T1000 (cell line): ENCODE results near the gene ADCY1.

Experiments used
- DNase-seq: peaks from one replicate; lab custom pipeline; 2025; ENCODE audit warnings: mixed read lengths; lab: John Stamatoyannopoulos, UW

ADCY1 gene

DNA sequence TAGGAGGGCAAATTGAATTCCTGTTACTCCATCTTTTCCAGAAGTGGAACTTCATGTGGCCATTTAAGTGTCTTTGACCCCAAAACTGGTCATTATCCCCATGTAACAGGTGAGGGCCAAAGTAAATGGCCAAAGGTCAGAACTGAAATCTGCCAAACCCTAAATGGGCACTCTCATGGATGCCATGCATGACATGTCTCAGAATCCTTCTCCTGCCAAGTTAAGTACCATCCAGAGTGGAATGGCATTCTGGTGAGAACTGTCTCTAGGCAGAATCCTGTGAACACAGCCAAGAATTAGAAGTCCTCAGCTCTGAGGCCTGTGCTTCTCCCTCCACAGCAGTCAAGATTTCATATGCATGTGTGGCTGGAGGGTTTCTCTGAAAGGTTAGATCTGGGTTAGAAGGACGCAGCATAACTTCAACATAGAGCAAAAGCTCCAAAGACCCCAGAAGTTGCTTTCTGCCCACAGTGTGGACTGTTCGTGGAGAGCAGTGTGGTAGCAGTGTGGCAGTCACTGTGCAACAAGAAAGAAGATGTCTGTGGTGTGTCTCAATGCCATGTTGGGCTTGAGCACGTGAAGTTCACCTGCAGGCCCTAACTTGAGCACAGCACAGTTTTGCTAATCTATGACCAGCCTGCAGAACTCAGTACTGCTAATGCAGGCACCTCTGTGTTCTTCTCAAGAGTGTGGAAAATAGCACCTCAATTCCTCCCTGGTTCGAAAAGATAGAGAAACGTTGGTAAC, 121.3 kb downstream of the ADCY1 start:
- no peak for DNase-seq

DNA sequence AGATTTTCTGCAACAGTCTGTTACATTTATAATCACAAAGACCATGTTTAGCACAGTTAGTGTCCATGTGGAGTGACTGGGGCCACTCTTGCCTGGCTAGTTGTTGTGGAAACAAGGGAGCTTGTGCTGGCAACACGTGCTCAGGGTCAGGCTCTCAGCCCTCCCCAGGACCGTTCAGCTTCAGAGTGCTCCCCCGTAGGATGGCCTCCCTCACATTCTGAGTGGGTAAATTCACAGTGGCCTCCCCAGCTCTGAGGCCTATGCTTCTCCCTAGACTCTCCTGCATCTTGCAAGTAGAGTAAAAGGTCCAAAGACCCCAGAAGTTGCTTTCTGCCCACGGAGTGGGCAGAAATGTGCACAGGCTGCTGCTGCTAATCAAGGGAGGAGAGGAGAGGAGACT, 122.3 kb downstream of the ADCY1 start:
- no peak for DNase-seq

DNA sequence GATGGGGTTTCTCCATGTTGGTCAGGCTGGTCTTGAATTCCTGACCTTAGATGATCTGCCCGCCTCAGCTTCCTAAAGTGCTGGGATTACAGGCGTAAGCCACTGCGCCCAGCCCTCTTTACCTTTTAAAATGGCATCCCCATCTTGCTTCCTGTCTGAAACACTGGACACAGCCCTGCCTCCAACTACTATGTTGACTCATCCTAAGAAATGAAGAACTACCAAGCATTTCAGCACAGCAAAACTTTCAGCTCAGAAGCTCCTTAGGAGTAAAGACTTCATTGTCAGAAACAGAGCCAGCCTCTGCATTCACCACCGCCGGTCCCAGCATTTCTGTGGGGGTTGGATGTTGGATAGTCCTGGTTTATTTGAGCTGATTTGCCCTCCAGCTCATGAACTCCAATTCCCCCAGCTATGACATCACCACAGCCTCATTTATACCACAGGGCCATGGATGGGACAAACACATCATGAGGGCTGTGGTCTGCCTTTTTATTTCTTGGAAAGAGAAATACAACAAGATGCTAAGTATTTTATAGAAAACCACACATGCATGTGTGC, 123.5 kb downstream of the ADCY1 start:
- no peak for DNase-seq

DNA sequence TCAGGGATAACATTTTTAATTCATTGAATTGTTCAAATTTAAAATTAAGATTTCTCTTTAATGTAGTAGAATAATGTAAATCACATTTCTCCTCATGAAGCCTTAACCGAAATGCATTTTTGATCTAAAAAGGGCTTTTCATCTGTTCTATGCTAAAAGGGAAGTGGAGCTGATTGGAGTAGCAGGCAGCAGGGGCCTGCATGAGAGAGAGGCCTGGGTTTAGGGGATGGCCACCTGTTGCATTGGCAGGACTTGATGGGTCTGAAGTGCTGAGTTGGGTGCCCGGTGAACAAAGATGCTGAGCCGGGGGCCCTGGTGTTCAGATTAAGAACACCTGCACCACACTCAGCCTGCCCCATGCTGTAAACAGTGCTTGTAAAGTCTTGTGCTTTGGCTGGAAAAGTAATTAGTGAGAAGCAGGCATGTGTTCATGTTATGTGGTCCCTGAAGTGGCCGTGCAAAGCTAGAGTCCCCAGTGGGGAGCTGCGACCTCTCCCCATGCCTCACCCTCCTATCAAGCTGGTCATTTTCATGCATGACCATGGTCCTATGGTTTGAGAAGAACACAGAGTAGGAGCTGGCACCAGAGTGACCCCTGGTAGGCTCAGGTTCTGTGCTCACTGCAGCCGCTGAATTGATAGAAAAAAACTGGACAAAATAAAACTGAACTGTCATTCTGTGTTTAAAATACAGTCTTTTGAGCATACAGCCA, 124.3 kb downstream of the ADCY1 start:
- no peak for DNase-seq

DNA sequence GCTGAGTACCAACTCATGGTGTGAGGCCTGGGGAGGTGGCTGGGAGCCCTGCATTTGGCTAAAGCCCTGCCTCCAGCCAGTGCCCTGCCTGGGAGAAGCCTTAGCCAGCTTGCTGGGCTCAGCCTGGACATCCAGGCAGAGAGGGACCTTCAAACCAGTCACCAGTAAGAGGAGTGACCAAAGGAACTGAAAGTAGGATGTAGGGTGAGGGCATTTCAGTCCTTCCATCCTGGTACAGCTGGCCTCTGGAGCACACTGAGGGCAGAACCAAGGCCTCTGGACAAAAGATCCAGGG, 124.8 kb downstream of the ADCY1 start:
- no peak for DNase-seq

DNA sequence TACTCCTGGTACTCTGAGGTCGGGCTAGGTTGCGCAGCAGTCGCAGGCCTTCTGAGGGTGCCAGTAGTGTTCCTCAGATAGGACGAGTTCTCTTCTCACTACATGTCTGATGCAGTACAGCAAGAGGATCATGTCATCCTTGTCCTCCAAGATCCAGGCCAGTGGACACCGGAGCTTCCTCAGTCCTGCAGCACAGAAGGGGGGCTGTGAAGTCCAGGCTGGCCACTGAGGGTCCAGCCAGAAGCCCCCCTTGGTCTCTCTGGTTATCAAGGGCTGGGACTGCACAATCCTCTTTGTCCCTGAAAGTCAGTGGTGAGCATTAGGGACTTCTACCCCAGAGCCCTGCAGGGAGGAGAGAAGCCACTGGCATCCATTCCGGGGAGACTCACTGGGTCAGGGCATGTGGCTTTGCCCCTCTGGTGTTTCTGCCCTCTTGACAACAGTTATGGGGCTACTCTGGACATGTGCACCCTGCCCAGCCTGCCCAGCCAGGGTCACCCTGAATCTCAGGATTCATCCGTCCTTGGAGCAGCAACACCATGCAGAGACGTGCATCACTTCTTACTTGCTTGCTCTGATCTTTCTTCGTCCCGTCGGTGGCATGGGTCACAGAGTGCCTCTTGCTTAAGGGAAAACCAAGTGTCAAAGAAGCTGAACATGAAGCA, 125.7 kb downstream of the ADCY1 start:
- no peak for DNase-seq

DNA sequence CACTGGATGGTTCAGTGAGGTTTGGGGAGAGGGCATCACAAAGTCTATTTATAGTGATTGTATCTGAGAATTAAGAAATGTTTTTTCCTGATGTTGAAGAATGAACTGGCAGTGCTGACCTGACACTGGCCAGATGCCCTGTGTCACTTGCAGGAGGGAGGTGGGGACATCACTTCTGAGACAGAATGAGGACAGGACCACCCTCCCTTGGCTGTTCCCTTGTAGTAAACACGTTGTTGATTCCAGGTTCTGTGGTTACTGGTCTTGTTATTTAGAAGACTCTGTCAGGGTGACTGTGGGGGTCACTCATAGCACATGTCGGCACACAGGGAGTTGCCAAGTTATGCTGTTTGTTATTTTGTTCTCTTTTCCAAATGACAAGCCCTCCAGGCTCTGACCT, 126.4 kb downstream of the ADCY1 start:
- DNase-seq: no peak

DNA sequence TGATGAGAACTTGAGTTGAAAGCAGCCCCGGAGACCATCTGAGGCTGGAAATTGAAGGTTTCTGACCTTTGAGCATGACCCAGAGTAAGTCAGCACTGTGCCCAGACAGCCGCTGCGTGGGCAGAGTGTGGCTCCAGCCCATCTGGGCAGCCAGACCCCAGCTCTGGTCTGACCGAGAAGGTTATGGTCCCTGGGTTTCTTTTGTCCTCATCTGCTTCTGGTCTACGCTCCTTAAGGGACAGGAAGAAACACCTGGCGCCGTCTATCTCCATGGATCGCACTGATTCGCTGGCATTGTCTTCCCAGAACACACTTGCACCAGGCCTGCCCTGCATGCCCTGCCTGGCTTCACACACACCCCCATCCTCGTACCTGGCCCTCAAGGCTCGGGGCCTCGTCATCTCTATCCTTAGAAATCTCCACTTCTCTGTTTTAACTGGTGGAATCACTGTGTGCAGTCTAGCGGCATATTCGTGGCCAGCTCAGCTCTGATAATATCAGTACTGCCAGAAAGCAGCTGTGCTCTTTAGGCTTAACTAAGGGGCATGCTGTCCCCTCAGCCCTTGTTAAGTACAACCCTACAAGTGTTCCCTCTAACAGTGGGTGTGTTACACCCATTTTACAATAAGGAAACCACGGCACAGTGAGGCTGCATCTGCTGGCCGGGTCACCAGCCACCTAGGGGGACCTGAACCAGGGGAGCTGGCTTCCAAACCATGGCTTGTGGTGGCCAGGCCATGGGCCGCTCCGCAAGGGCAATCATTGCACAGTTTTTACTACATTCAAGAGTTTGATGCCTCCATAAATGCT, 127.7 kb downstream of the ADCY1 start:
- DNase-seq: no peak

DNA sequence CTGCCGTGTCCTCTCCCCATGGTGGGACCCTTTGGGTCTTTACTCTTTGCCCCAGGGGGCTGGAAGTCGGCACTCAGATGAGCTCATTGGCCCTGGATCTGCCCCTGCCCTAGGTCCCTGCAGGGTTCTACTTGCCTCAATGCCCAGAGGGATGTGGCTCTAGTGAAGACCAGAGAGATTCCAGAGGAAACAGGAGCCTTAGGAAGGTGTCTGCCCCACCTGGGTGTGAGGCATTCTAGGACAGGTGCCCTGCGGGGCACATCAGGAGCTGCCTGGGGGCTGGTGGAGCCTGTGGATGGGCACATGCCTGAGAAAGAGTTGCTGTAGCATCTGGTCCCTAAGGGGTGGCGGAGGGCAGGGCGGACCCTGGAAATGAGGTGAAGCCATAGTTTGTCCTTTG, 128.6 kb downstream of the ADCY1 start:
- DNase-seq: no peak

DNA sequence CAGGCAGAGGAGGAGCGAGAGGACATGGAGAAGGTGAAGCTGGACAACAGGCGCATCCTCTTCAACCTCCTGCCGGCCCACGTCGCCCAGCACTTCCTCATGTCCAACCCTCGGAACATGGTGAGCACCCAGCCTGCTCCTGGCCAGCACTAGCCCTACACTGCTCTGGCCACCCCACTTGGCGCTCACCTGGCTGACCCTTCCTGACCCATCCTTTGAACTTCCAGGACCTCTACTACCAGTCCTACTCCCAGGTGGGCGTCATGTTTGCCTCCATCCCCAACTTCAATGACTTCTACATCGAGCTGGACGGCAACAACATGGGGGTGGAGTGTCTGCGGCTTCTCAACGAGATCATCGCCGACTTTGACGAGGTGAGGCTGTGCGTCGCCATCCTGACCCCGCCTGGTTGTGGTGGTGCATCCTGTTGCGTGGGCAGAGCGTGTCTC, 129.2 kb downstream of the ADCY1 start:
- no peak for DNase-seq

DNA sequence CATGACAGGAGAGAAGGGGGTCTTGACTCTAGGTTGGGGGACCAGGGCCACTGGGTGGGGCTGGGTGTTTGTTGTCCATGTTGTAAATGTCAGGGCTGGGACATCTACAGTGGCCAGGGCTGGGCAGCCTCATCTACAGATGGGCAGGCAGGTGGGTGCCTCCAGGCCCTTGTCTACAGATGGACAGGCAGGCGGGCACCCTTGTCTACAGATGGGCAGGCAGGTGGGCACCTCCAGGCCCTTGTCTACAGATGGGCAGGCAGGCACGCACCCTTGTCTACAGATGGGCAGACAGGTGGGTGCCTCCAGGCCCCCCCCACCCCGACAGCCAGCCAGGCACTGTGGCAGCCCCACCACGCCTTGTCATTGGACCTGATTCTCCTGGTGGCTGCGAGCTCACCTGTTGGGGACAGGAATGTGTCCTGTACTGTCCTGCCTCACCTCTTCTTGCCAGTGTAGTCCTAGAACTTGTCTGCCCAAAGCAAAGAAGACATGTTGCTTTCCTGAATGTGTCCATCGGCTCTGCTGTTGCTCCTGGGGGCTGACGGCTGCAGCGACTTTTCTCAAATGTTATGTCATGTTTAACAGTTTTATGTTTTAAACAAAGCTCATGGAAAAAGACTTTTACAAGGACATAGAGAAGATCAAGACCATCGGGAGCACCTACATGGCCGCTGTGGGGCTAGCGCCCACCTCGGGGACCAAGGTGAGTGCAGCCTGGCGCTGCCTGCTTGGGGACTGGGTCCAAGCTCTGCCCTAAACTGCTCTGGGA, 129.9 kb downstream of the ADCY1 start:
- no peak for DNase-seq

DNA sequence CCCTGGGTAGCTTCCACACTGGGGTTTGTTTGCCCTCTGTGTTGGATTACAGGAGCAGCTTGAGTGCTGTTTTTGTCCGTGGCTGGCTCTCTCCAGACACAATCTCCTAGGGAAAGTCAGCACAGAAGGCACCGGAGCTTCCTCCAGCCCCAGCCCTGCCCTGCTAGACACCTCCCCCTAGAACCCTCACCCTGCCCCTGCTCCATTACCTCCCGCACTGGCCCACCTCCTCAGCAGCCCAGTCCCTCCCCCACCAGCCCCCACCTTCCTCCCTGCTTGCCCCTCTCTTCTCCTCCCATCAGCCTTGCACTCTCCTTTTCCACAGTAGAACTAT, 130.5 kb downstream of the ADCY1 start:
- no peak for DNase-seq

DNA sequence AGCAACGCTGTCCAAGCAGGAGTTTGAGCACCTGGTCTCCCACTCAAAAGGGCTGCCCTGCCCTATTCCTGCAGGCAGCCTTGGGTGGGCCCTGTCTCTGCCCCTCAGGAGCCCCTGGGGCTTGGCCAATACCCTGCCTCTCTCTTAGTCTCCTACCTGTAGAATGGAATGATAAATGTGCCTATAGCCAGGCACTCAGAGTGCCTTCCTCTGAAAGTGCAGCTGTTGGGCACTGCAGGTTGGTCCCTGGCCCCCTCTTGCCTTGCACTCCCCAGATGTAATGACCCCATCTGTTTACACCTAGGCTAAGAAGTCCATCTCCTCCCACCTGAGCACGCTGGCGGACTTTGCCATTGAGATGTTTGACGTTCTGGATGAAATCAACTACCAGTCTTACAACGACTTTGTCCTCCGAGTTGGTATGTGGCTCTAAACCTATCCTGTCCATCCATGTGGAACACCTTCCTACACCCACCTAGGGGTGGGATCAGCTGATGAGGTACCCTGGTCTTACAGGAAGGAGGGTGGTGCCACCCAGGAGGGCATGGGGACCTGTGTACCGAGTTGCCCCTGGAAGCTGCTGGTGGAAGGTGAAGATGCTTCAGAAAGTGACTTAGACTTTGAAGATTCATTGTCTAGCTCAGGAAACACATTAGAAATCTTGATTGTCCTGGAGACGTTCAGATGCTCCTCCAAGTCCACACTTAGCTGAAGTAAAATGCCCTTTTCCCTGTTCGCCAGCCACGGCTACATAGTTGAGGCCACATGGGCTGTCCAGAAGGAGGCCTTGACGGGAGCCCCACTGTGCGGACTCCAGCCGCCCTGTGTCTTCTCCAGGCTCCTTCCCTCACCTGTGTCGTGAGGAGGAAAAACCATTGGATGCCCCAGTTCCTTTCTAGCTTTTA, 134.1 kb downstream of the ADCY1 start:
- DNase-seq: no peak

DNA sequence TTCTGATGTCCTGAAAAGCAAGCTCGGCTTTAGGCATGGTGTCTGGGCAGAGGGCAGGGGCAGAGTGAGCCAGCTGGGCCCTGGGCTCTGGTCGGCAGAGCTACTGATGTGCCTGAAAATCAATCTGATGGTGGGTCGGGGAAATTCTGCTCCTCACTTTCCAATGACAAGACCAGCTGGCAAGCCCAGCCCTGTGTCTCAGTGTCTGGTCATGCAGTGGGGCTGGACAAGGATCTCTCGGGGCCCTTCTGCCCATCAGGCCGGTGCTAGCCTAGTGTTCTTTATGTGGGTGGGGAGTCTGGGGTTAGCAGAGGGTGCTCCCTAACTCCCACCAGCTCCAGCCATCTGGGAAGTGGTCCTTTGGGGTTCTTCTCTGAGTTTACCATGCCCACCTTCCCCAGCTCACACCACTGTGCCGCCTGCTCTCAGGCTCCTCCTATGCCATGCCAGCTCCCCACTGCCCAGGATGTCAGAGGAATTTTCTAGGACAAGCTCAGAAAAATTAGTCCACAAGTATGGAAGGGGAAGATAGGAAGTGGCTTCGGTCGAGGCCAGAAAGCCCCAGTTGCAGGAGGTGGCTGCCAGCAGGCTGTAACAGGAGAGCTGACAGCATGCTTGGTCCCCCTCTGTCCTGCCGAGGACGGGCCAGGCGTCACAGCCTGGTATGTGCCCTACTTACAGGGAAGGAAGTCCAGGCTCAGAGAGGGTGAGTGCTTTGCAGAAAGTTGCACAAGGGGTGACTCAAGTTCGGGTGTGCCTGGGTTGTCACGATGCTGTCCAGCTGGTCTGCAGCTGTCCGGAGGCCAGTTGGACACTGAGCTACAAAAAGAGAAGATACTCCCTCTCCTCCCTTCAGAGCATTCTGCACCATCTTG, 135.2 kb downstream of the ADCY1 start:
- no peak for DNase-seq

DNA sequence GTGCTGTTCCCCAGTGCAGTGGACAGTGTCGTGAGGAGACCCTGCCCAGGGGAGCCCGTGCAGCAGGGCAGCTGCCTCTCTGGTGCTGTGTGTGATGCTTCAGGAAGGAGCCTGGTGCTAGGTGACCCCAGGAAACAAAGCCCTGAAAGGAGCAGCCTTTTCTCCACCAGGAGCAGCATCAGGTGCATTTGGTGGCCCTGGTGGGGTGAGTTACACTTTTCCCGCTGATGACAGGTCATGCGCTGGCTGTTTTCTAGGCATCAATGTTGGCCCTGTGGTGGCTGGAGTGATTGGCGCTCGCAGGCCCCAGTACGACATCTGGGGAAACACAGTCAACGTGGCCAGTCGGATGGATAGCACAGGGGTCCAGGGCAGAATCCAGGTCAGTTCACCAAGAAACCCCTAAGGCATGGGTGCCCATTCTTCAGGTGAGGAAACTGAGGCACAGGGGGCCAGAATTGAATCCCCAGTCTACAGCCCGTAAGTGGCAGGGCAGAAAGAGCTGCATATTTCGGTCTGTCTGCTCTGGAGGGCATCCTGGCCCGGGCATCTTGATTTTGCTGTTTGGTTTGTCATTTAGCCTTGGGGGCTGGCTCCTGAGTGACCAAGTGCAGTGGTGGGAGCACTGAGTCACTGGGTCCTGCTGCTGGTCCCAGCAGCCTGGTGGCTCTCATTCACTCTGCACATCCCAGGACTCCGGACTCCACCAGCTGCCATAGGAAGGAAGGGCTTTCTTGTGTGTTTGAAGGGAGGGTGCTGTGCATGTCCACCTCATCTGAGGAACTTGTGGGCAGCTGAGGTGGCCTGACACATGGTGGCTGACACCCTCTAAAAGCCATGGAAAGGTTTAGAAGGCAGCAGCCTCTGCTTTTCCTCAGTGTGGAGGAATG, 136.3 kb downstream of the ADCY1 start:
- DNase-seq: no peak

DNA sequence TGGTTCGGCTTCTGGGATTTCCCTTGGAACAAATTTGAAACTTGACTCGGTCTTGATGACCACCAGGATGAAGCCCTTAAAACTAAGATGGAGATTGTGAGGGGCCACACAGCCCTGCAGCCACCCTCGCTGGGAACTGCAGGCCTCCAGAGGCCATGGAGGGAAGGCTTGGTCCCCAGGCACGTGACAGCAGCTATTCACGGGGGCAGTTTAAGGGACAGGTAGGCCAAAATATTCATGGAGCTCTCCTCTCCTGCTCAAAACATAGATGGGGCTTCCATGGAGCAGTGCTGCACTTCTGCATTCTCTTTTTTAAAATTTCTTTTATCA, 137.0 kb downstream of the ADCY1 start:
- DNase-seq: no peak

DNA sequence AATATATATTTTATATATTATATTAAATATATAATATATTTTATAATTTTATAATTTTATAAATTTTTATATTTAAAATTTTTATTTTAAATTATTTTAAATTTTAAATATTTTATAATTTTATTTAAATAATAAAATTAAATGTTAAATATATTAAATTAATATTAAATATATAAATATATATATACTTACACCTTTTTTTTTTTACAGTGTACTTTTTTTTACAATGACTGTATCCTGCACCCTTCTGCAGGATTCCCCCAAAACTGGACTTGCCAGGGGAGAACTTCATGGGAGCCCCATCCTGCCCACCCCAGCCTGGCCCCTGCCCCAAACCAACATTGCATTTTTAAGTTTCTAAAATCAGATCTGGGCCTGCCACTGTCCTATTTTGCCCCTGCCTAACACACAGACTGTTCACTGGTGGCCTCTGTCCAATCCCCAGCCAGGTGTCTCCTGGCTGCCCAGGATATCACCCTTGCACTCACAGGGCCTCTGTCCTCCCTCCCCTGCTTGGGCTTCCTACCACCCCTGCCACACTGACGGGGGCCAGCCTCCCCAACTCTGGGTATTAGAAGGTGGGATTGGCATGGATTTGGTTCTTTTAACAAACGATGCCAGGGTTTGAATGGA, 138.0 kb downstream of the ADCY1 start:
- DNase-seq: no peak
